ENCODE measurements around the gene IL13RA1.
"Not testable (repeated sequence)": the region's sequence is repeated elsewhere in the genome, so short reads cannot be mapped to it uniquely, and the experiment has no call there.

The IL13RA1 gene

DNA sequence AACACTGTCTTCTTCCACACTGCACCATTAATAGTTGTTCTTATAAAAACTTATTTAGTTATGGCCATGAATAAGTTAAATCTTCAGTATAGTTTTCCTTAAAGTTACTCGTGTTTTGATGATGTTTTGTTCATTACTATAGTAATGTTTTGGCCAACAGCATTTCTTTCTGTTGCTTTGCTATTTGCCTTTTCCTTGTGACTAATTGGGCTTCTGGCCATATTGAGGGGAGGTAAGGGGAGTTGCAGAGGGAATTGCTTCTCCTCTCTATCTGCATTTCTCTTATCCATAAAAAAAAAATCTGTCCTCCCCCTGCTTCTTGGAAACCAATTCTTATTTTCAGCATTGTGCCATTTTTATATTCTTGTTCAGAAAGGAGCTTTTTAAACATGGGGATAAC, 53.5 kb downstream of the IL13RA1 start:
- DNase-seq, result no peak

DNA sequence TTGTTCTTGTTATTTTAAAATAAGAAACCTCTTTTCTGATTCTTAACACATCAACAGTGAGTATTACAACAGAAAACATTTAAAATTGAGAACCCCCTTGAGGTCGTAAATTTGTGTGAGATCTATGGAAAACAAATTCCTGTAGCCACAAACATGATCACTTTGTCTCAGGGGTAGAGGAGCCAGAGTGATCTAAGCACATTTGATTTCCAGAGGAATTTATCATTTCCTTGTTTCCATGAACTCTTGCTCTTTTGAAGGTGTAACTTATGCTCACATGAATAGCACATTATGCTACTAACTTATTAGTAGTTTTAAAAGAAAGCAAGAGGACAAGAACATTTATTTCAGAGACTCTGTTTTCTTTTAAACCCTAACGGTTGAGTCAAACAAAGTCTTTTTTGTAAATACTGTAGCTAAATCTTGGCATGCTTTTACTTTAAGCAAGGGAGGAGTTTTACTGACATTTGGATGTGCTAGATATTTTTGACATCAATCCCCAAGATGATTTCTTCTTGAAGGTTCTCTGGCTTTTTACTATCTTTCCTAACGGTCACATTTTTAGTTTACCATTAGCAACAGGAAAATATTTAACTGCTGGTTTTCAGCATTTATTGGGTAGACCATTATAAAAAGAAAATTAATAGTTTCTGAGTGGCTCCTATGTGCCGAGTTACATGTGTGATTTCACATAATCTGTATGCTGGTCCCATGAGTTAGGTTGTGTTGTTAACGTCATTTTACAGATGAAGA, 68.3 kb downstream of the IL13RA1 start:
- peak; percentile 1 for DNase-seq

DNA sequence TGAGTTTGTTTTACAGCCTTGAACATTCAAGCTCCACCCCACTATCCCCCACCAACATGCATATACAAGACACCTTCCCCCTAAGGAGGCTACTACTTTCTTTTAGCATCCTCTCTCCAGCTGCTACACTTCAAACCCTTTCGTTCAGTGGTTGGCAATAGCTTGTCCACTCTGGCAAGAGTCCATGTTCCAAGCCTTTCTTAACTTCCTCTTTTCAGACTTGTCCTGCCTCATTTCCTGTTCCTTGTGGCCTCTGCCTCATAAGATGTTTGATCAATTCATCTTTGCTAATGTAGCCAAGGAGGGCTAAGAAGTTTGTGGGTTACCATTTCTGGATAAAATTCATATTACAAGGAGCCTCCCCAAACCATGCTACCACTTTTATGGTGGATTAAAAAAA, 75.5 kb downstream of the IL13RA1 start:
- no peak for DNase-seq

DNA sequence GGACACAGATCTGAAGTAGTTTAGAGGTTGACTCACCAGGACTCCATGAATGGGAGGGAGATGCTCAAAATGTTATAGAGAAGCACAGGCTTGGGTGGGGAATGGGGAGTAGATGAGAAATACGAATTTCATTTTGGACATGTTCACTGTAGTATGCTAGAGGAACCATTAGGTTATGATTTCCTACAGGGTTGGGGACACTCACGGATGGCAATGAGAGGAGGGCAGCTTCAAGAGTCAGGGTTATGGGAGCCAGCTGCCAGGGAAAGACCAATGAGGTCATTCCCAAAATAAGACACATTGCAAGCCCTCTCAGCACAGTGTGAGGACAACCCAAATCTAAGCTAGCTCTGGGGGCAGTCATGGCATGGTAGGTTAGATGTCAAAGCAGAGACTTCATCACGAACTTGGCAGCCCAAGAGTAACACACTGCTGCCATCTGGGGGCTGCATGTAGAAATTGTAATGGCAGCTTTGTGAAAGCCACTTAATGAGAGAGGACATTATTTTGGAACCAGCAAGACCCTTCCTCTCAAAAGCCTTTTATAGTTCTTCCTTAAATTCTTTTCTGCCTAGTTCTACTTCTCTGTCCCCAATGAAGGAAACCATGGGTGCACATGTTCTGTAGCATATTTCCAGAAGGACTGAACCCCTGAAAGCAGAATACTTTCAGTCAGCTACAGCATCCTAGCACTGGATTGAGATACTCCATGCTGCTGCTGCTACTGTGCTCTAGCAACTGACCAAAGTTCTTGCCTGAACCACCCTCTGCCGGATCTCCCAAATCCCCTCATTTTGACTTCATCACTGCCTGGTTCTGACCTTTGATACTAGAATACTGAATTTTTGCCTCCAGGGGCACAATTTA, 80.0 kb downstream of the IL13RA1 start:
- DNase-seq, result peak; percentile 63

DNA sequence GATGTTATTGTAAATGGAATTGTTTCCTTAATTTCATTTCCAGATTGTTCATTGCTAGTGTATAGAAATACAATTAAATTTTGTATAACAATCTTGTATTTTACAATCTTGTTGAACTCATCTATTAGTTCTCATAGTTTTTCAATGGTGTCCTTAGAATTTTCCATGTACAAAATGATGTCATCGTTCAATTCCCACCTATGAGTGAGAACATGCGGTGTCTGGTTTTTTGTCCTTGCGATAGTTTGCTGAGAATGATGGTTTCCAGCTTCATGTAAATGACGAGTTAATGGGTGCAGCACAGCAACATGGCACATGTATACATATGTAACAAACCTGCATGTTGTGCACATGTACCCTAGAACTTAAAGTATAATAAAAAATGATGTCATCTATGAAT, 89.9 kb downstream of the IL13RA1 start:
- not testable (repeated sequence) for DNase-seq

DNA sequence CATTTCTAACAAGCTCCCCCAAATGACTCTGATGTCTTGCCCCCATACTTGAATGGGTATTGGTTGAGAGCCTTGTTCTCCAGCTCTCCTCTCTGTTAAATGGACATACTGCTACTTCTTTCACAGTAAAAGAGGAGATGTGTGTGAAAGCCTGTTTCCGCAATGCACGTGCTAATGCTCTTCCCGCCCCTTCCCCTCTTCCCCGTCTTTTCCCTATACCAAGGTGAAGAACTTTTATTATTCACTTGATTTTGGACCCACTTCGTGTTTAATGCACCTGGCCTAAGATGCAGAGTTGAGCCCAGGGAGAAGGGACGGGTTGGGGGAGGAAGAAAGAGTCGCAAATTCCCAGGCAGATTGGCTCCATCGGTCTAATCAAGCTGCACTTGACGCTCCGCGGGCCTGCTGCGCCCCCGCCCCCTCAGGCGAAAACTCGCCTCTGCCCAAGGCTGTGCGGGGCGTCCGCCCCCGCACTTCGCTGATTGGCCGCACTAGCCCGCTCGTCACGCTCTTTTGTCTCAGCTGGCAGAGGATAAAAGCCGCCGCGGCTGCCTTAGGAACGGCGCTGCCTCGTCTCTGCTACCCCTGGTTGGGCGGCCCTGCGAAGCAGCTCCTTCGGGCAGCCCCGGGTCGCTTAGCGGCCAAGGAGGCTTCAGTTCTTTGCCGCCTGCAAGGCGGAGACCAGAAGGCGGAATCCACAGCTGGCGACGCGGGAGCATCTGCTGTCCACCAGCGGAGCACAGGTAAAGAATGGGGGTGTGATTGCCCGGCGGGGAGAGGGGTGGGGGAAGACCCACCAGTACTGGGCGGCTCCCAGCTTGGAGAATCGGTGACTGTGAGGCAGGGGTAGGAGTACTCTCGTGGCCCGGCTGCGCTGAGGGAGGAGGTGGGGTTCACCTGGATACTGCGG, 96.1 kb downstream of the IL13RA1 start, which contains the start of gene ZCCHC12:
Gene ZCCHC12, plus strand, starts transcription at position 562 of the 910 bp plus-strand sequence. CDS start 1,421 bp downstream, outside the sequence.
- DNase-seq, result peak; percentile 89

DNA sequence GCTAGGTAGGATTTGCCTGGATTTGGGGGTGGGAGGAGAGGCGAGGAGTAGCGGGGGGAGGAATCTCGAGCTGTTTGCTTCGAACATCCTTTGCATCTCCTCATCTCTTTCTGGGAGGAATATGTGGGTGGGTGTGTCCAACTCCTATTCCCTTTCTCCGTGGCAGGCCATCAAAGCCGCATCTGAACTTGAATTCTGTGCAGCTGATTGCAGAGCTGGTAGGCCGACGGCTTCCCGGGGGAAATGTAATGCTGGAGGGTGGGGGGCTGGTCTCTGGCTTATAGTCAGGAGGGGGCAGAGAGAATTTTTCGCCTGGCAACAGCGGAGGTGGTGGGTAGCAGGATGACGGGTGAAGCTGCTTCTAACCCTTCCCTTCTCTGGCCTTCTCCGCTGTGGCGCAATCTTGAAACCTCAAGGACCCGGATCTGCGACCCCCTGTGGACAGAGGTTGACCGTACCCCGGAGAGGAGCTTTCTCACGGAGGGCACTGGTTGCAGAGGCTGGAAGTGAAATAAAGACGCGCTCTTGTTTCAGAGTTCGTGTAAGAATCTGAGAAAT, 96.8 kb downstream of the IL13RA1 start:
- DNase-seq, result peak; percentile 68

DNA sequence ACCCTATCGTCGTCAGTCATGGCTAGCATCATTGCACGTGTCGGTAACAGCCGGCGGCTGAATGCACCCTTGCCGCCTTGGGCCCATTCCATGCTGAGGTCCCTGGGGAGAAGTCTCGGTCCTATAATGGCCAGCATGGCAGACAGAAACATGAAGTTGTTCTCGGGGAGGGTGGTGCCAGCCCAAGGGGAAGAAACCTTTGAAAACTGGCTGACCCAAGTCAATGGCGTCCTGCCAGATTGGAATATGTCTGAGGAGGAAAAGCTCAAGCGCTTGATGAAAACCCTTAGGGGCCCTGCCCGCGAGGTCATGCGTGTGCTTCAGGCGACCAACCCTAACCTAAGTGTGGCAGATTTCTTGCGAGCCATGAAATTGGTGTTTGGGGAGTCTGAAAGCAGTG, 97.8 kb downstream of the IL13RA1 start:
- DNase-seq, result peak; percentile 26

DNA sequence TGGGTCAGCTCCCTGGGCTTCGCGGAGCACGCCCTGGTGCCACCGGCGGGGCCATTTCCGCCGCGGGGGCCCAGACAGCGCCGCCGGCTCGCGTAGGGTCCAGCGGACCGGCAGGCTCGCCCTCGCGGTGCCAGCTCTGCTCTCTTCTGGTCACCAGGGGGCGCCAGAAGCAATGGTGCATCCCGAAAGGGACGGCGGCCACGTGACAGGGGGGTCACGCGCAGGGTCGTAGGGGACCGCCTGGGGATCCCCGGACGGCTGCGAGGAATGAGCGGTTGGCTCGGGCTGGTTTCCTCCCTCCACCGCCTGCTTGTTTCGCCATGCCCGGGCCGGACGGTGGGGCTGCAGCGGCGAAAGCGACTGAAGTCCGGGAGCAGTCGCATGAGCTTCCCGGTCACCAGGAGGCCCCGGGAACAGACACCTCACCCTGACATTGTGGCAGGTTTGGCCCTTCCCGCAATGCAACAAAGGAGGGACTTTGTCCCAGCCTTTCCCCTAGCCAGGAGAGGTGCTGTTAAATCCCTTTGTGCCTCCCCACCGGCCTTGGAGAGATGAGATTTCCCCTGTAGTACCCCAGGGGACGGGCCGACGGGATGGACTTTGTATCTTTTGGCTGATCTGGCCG, 112.0 kb downstream of the IL13RA1 start:
- peak; percentile 81 for DNase-seq
